Renal cortical epithelial cell (primary cell): ENCODE results near the gene SMIM45. TPM values are rescaled to one million over a fixed set of nuclear protein-coding genes. Genes with fewer than 3 reads are reported as not detected.

ENCODE experiments used
- DNase-seq: peaks from one replicate; pipeline ENCODE4 v3.0.0-alpha.2; 2011; ENCODE audit warnings: low read depth
- total RNA-seq: library from RNA; depleted of rRNA; stranded (reverse); fragments of >200 nt; gene quantifications from 2 replicates; pipeline ENCODE4 v1.2.3, GENCODE V29; 2014

The SMIM45 gene

DNA sequence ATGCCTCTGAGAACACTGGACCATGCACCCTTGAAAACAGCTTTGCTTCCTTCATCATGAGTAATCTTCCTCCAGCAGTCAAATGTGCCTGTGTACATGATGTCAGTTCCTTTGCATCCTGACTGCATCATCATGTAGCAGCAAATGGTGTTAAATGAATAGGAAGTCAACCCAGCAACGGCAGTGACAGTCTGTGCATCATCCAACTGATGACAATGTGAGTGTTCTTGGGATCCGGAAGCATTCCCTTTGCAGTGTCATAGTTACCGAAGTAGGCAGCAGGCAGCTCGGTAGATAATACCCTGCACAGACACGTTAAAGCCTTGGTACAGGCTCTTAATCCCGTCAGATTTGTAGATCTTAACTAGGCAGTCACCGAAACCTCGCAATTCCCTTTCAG is 49.2 kb downstream of the SMIM45 start:
- DNase-seq: no peak

DNA sequence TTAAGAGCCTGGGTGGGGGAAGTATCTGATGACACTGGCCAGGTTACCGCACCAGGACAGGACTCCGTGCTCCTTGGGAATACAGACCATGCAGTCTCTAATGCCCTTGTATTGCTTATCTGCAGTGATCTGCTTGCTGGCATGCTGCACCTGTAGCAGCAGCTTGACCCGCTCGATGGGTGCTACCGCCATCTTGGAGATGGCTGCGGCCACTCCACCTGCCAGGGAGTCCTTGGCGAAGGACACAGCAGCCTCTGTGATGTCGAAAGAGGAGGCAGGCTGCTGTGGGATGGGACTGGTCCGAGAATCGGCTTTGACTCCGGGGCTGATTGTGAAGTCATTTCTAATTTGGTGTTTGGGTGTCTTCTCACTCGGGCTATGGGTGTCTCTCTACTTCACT is 49.8 kb downstream of the SMIM45 start:
- DNase-seq: no peak

DNA sequence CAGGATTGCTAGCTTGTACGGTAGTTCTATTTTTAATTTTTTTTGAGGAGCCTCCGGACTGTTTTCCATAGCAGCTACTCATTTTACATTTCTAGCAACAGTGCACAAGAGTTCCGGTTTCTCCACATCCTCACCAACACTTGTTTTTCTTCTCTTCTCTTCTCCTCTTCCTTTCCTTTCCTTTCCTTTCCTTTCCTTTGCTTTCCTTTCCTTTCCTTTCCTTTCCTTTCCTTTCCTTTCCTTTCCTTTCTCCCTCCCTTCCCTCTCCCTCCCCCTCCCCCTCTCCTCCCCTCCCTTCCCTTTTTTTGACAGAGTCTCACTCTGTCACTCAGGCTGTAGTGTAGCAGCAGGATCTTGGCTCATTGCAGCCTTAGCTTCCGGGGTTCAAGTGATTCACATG is 56.0 kb downstream of the SMIM45 start:
- no peak for DNase-seq

Other genes with a start within 250 kb of the SMIM45 start
- gene CCDC134, start 151.5 kb upstream of the SMIM45 start, total RNA-seq: 11.0 and 16.1 TPM in 2 replicates
- gene SREBF2, start 119.0 kb upstream of the SMIM45 start, total RNA-seq: 39.8 and 80.3 TPM in 2 replicates
- not detected in 2 replicates for gene SHISA8, start 37.1 kb upstream of the SMIM45 start, total RNA-seq
- gene TNFRSF13C, start 25.3 kb upstream of the SMIM45 start, total RNA-seq: 0.15 and 0.17 TPM in 2 replicates
- gene CENPM, start 5.0 kb upstream of the SMIM45 start, total RNA-seq: 1.8 and 10.8 TPM in 2 replicates
- gene SEPTIN3, start 17.3 kb downstream of the SMIM45 start, total RNA-seq: 0.05 and 0.35 TPM in 2 replicates
- gene WBP2NL, start 46.6 kb downstream of the SMIM45 start, total RNA-seq: 0.17 and 1.1 TPM in 2 replicates
- gene NAGA, start 118.7 kb downstream of the SMIM45 start, total RNA-seq: 31.4 TPM in 2 replicates
- gene PHETA2, start 122.1 kb downstream of the SMIM45 start, total RNA-seq: 9.3 and 9.6 TPM in 2 replicates
- 1.7 and 4.5 TPM in 2 replicates for gene SMDT1, start 127.5 kb downstream of the SMIM45 start, total RNA-seq
- gene NDUFA6, start 138.6 kb downstream of the SMIM45 start, total RNA-seq: 36.5 and 76.1 TPM in 2 replicates
- gene CYP2D6, start 178.7 kb downstream of the SMIM45 start, total RNA-seq: 0.17 and 0.89 TPM in 2 replicates